HG03354 (cell line): Measurements from ENCODE around the gene CPZ.

ENCODE experiments used
- ATAC-seq: cut with Tn5 transposase; IDR thresholded peaks from one replicate; pipeline ENCODE4 v1.9.1; 2021; ENCODE audit warnings: mild to moderate bottlenecking; ENCODE audit not compliant: unreplicated experiment, poor library complexity, severe bottlenecking

The CPZ gene

GRCh38 chr4:8664976-8665375 lies 72.4 kb downstream of the CPZ start:
- ATAC-seq, result no peak

GRCh38 chr4:8665406-8666360 lies 73.1 kb downstream of the CPZ start:
- no peak for ATAC-seq

GRCh38 chr4:8666581-8666980 lies 74.0 kb downstream of the CPZ start:
- ATAC-seq, result no peak
